Lung (tissue), 12 donors: Measurements from ENCODE around the gene STEAP1B. TPM values are rescaled to one million over a fixed set of nuclear protein-coding genes. Genes with fewer than 3 reads are reported as not detected.

Experiments used
- ATAC-seq: fragments of 200-7000 bp; cut with Tn5 transposase; one replicate; pipeline ENCODE4 v1.9.1; 2020; ENCODE audit warnings: moderate number of reproducible peaks; ENCODE audit not compliant: insufficient read depth, low FRiP score
- DNase-seq, 3 donors: peaks; one replicate each; pipeline ENCODE4 v3.0.0-alpha.2; 2013 to 2017
- H3K27ac ChIP-seq, 2 donors: one replicate each; pipeline ENCODE4 v1.5.1; 2013; ENCODE audit warnings: mild to moderate bottlenecking in 2 of 2, moderate library complexity in 2 of 2, control low read depth in 1 of 2, inconsistent platforms in 1 of 2, low read depth in 1 of 2, low read length in 1 of 2
- H3K27me3 ChIP-seq, 3 donors: one replicate each; pipeline ENCODE4 v1.5.1; 2013; ENCODE audit warnings: low read length in 2 of 3; ENCODE audit not compliant: control insufficient read depth in 3 of 3, insufficient read depth in 3 of 3
- H3K36me3 ChIP-seq, 4 donors: one replicate each; pipeline ENCODE4 v1.5.1; 2013; ENCODE audit warnings: low read length in 4 of 4, mild to moderate bottlenecking in 1 of 4, moderate library complexity in 1 of 4; ENCODE audit not compliant: control insufficient read depth in 4 of 4, insufficient read depth in 4 of 4
- H3K4me1 ChIP-seq, 5 donors: one replicate each; pipeline ENCODE4 v1.5.1; 2013; ENCODE audit warnings: low read length in 5 of 5, mild to moderate bottlenecking in 2 of 5, moderate library complexity in 1 of 5; ENCODE audit not compliant: control insufficient read depth in 5 of 5, insufficient read depth in 5 of 5
- H3K4me3 ChIP-seq: one replicate; pipeline ENCODE4 v1.5.1; 2013; ENCODE audit warnings: mild to moderate bottlenecking, control low read depth, moderate library complexity
- H3K9ac ChIP-seq, 2 donors: one replicate each; pipeline ENCODE4 v1.5.1; 2013; ENCODE audit warnings: low read length in 2 of 2, control low read depth in 1 of 2; ENCODE audit not compliant: insufficient read depth in 1 of 2
- H3K9me3 ChIP-seq, 4 donors: one replicate each; pipeline ENCODE4 v1.5.1; 2013; ENCODE audit warnings: low read length in 3 of 4, mild to moderate bottlenecking in 1 of 4, moderate library complexity in 1 of 4; ENCODE audit not compliant: control insufficient read depth in 4 of 4, insufficient read depth in 3 of 4
- CTCF ChIP-seq: IDR thresholded peaks from 2 replicates; pipeline ENCODE4 v1.5.1; 2012; ENCODE audit warnings: mild to moderate bottlenecking; ENCODE audit errors: control extremely low read depth, extremely low read depth
- WGBS, 2 donors: extraction: QIAGEN DNeasy Blood & Tissue Kit; methylation state at CpG; one replicate each; pipeline ENCODE4 v1.1.7; 2013; 5-methylcytosine and 5-hydroxymethylcytosine counted together
- polyA plus RNA-seq, 2 donors: library from polyadenylated mRNA; stranded (reverse); fragments of 200-250 nt; gene quantifications; one replicate each; pipeline ENCODE4 v1.2.1, GENCODE V29; 2013
- total RNA-seq, 2 donors: library from RNA; depleted of rRNA in 1 of 2; stranded (reverse); fragments of >200 nt in 1 of 2; gene quantifications; one replicate each; pipeline ENCODE4 v1.2.1, GENCODE V29; 2014 to 2021
- donor health status: control.
- donor health status: control.
- donor health status: Bipolar disorder and iron deficiency.
- donor health status: healthy.
- donor health status: DM: yes; HTN: yes; CAD: no.

STEAP1B gene
- total and polyA plus RNA-seq, 4 donors = 0.16 to 1.5 (median 0.96) TPM

GRCh38 chr7:22417349-22417748, 82.6 kb downstream of the STEAP1B start:
- Histone ChIP-seq H3K27ac (no peak overlapping the region), H3K9me3 (no peaks in the 10 kb centered on the region), H3K4me3 (no peak overlapping the region), H3K36me3 (no peaks in the 10 kb centered on the region), H3K27me3 (no peaks in the 10 kb centered on the region), H3K9ac (no peak overlapping the region), H3K4me1 (peaks cover 0 to 2% (median 0%) of the 10 kb centered on the region in 5 donors)
- ATAC-seq = no peak
- WGBS, 2 donors = 76 to 82% methylated on average over 2 of the region's 2 CpGs
- DNase-seq = no peak
- no peak for TF ChIP-seq CTCF

- DNase-seq (no peak), ATAC-seq (no peak)
- Histone ChIP-seq H3K9ac (no peak overlapping the region), H3K4me1 (peaks cover 0 to 2% (median 0%) of the 10 kb centered on the region in 5 donors), H3K27me3 (no peaks in the 10 kb centered on the region), H3K9me3 (no peaks in the 10 kb centered on the region), H3K27ac (no peak overlapping the region), H3K36me3 (no peaks in the 10 kb centered on the region), H3K4me3 (no peak overlapping the region)
- no peak for TF ChIP-seq CTCF
- 91 to 96% methylated on average over 2 of the region's 2 CpGs for WGBS, 2 donors
Observed at GRCh38 chr7:22414424-22414823, 85.6 kb downstream of the STEAP1B start.

- H3K27ac ChIP-seq = no peak overlapping the region
- H3K9ac ChIP-seq = no peak overlapping the region
- peaks cover 0 to 2% (median 0%) of the 10 kb centered on the region in 5 donors for H3K4me1 ChIP-seq
- no peak for TF ChIP-seq CTCF
- no peaks in the 10 kb centered on the region for H3K36me3 ChIP-seq
- H3K9me3 ChIP-seq = no peaks in the 10 kb centered on the region
- no peaks in the 10 kb centered on the region for H3K27me3 ChIP-seq
- no peak overlapping the region for H3K4me3 ChIP-seq
- DNase-seq = no peak
- no peak for ATAC-seq
- WGBS, 2 donors = 98% methylated on average over 2 of the region's 2 CpGs
Observed at GRCh38 chr7:22413211-22413610, 86.8 kb downstream of the STEAP1B start.
